HUDEP-2 (cell line): ENCODE data around the gene DDX17.
A peak's percentile ranks its signal among the peaks of the same experiment; 100 is the strongest.
"Not testable (repeated sequence)": the region's sequence is repeated elsewhere in the genome, so short reads cannot be mapped to it uniquely, and the experiment has no call there.

Experiments used
- DNase-seq, 76 experiments: peaks; one replicate each; lab custom pipeline; 2025; ENCODE audit not compliant: unreplicated experiment in 76 of 76; lab: John Stamatoyannopoulos, UW

DDX17 gene

GRCh38 chr22:38494498-38494897 lies 11.6 kb downstream of the DDX17 start:
- no peak for DNase-seq

- DNase-seq = no peak
These were observed 14.3 kb downstream of the DDX17 start for GRCh38 chr22:38491707-38492348.

GRCh38 chr22:38490915-38491314 lies 15.2 kb downstream of the DDX17 start:
- peak in 31 of 76 experiments; percentile 4 to 52 (median 25) for DNase-seq

GRCh38 chr22:38490475-38490874 lies 15.6 kb downstream of the DDX17 start:
- DNase-seq = no peak

GRCh38 chr22:38489561-38490145 lies 16.5 kb downstream of the DDX17 start:
- no peak for DNase-seq

GRCh38 chr22:38489142-38489541 lies 17.0 kb downstream of the DDX17 start:
- DNase-seq = no peak

GRCh38 chr22:38487946-38488345 lies 18.2 kb downstream of the DDX17 start:
- no peak for DNase-seq

GRCh38 chr22:38485783-38486182 lies 20.3 kb downstream of the DDX17 start:
- no peak for DNase-seq

GRCh38 chr22:38484244-38484643 lies 21.9 kb downstream of the DDX17 start:
- DNase-seq = no peak

GRCh38 chr22:38482662-38483308 lies 23.3 kb downstream of the DDX17 start:
- no peak for DNase-seq

- no peak for DNase-seq
These were observed 24.2 kb downstream of the DDX17 start for GRCh38 chr22:38481871-38482332.

- no peak for DNase-seq
These were observed 24.8 kb downstream of the DDX17 start for GRCh38 chr22:38481162-38481870.

- no peak for DNase-seq
These were observed 26.8 kb downstream of the DDX17 start for GRCh38 chr22:38479096-38479837.

- no peak for DNase-seq
These were observed 28.5 kb downstream of the DDX17 start for GRCh38 chr22:38477585-38477984.

GRCh38 chr22:38474003-38474607 lies 32.0 kb downstream of the DDX17 start:
- DNase-seq = no peak

- DNase-seq = no peak
These were observed 34.9 kb downstream of the DDX17 start for GRCh38 chr22:38471237-38471636.

- DNase-seq = not testable (repeated sequence)
These were observed 35.9 kb downstream of the DDX17 start for GRCh38 chr22:38470179-38470578.

- no peak for DNase-seq
These were observed 36.8 kb downstream of the DDX17 start for GRCh38 chr22:38469306-38469781.

GRCh38 chr22:38468443-38469305 lies 37.4 kb downstream of the DDX17 start:
- DNase-seq = peak in 1 of 76 experiments; percentile 13
